GM12878 (cell line): ENCODE data around the gene HES2. TPM values are rescaled to one million over a fixed set of nuclear protein-coding genes. Genes with fewer than 3 reads are reported as not detected.

Experiments
- ASH2L ChIP-seq: fragments of 300-600, 200-600 bp; sonication (generic); IDR thresholded peaks from 2 replicates; pipeline ENCODE4 v1.6.1; 2017; ENCODE audit warnings: low read depth, mild to moderate bottlenecking, borderline replicate concordance
- BCL3 ChIP-seq: IDR thresholded peaks from 2 replicates; pipeline ENCODE4 v1.6.1; 2011; ENCODE audit warnings: borderline replicate concordance, low read depth, mild to moderate bottlenecking, moderate library complexity, low read length; ENCODE audit not compliant: insufficient read depth, poor library complexity, severe bottlenecking
- BMI1 ChIP-seq: fragments of 450-650 bp; IDR thresholded peaks from 2 replicates; pipeline ENCODE4 v1.6.1; 2016; ENCODE audit warnings: mild to moderate bottlenecking, moderate library complexity, borderline replicate concordance
- CBFB ChIP-seq: IDR thresholded peaks from 2 replicates; pipeline ENCODE4 v1.6.1; 2016; ENCODE audit warnings: antibody characterized with exemption, low read depth
- CREM ChIP-seq: IDR thresholded peaks from 2 replicates; pipeline ENCODE4 v1.6.1; 2014; ENCODE audit warnings: antibody characterized with exemption, low read depth
- CTCF ChIP-seq, 3 experiments: IDR thresholded peaks in 2 of 3; conservative IDR thresholded peaks in 1 of 3; 2 replicates each; pipeline ENCODE4 v1.5.1; 2011; ENCODE audit warnings: low read depth in 3 of 3, low read length in 3 of 3, mild to moderate bottlenecking in 3 of 3, control low read depth in 2 of 3, moderate library complexity in 2 of 3, inconsistent platforms in 1 of 3, mixed read lengths in 1 of 3; ENCODE audit not compliant: control insufficient read depth in 2 of 3, insufficient read depth in 1 of 3; ENCODE audit errors: extremely low read depth in 1 of 3
- DPF2 ChIP-seq: fragments of 450-650 bp; IDR thresholded peaks from 2 replicates; pipeline ENCODE4 v1.6.1; 2017; ENCODE audit warnings: mild to moderate bottlenecking
- HDGF ChIP-seq: fragments of 450-650 bp; IDR thresholded peaks from 2 replicates; pipeline ENCODE4 v1.6.1; 2016; ENCODE audit warnings: antibody characterized with exemption
- JUND ChIP-seq: IDR thresholded peaks from 2 replicates; pipeline ENCODE4 v1.6.1; 2012; ENCODE audit warnings: low read depth, mild to moderate bottlenecking, low read length, improper control_type of control experiment, moderate library complexity
- NFIC ChIP-seq: IDR thresholded peaks from 2 replicates; pipeline ENCODE4 v1.6.1; 2012; ENCODE audit warnings: low read depth, mild to moderate bottlenecking, inconsistent platforms, low read length, moderate library complexity
- NKRF ChIP-seq: fragments of 450-650 bp; conservative IDR thresholded peaks from 2 replicates; pipeline ENCODE4 v1.6.1; 2017; ENCODE audit warnings: mild to moderate bottlenecking, moderate library complexity
- PML ChIP-seq: IDR thresholded peaks from 2 replicates; pipeline ENCODE4 v1.6.1; 2012; ENCODE audit warnings: low read length, inconsistent platforms
- POU2F2 ChIP-seq: IDR thresholded peaks from 3 replicates; pipeline ENCODE4 v1.6.1; 2011; ENCODE audit warnings: low read depth, mild to moderate bottlenecking, low read length, borderline replicate concordance
- SREBF1 ChIP-seq: IDR thresholded peaks from 2 replicates; pipeline ENCODE4 v1.6.1; 2012; ENCODE audit warnings: mild to moderate bottlenecking, low read length
- STAT1 ChIP-seq: fragments of 450-650 bp; conservative IDR thresholded peaks from 2 replicates; pipeline ENCODE4 v1.6.1; 2014; ENCODE audit warnings: antibody characterized with exemption, mild to moderate bottlenecking
- YBX1 ChIP-seq: fragments of 450-650 bp; IDR thresholded peaks from 2 replicates; pipeline ENCODE4 v1.6.1; 2016; ENCODE audit warnings: antibody characterized with exemption
- ZBTB11 ChIP-seq: fragments of 450-650 bp; formaldehyde crosslinking; IDR thresholded peaks from 2 replicates; pipeline ENCODE4 v1.5.0; 2022; ENCODE audit warnings: mild to moderate bottlenecking, missing genetic modification characterization
- ZNF687 ChIP-seq: fragments of 450-650 bp; IDR thresholded peaks from 2 replicates; pipeline ENCODE4 v1.6.1; 2017; ENCODE audit warnings: mild to moderate bottlenecking, moderate library complexity
- polyA plus RNA-seq, 11 experiments: library from polyadenylated mRNA; depleted of rRNA in 4 of 11; unstranded in 6 of 11; stranded (reverse) in 5 of 11; fragments of >200 nt; fragmentation: Nextera tagmentation in 4 of 11; fragmentation: Illumina TruSeq in 1 of 11; extraction: Ambion mirVana in 4 of 11; extraction: Trizol in 1 of 11; gene quantifications; 1 replicate in 1 of 11; 2 replicates in 10 of 11; pipeline versions ENCODE4 v1.2.1 to v1.2.3, GENCODE V29; 2011 to 2016; ENCODE audit warnings: inconsistent platforms in 2 of 11, missing spikeins in 2 of 11, low read depth in 1 of 11
- total RNA-seq, 4 experiments: library from RNA; depleted of rRNA in 3 of 4; stranded (reverse); fragments of >200 nt in 3 of 4; fragmentation: Illumina TruSeq in 1 of 4; extraction: Trizol in 1 of 4; gene quantifications; 2 replicates each; pipeline versions ENCODE4 v1.2.1 to v1.2.3, GENCODE V29; 2013 to 2021

HES2 gene
- total and polyA plus RNA-seq, 10 of the 15 experiments (the other 5 are each of a cell fraction or from before 2014, with no cell fraction given) = 0.13 to 2.0 (median 0.26) TPM

GRCh38 chr1:6414443-6414844, 5.3 kb downstream of the HES2 start (continued):
- no peak for TF ChIP-seq ZNF687
- TF ChIP-seq CTCF (IDR thresholded peaks at IDR 0.05 in 2 of 3, conservative IDR thresholded peaks at IDR 0.05 in 1 of 3; ENCODE audit: control insufficient read depth in 2 of 3, extremely low read depth in 1 of 3, insufficient read depth in 1 of 3, low read depth in 3 of 3, low read length in 3 of 3) = peak; percentile 58 to 68 (median 68)
- peak; percentile 59; the same call in 1 of the 2 replicates for TF ChIP-seq DPF2
- TF ChIP-seq YBX1 = no peak
- no peak for TF ChIP-seq STAT1
- TF ChIP-seq NKRF = no peak
- TF ChIP-seq PML = no peak
- TF ChIP-seq BMI1 = no peak
- TF ChIP-seq SREBF1 = no peak
- no peak for TF ChIP-seq BCL3
- peak; percentile 56; the same call in 1 of the 2 replicates for TF ChIP-seq CREM
- TF ChIP-seq HDGF = no peak
- TF ChIP-seq NFIC = peak; percentile 62; the same call in 1 of the 2 replicates
- no peak for TF ChIP-seq ASH2L
- no peak; the same call in 1 of the 2 replicates for TF ChIP-seq CBFB
- peak; percentile 49; the same call in 1 of the 3 replicates for TF ChIP-seq POU2F2
- no peak for TF ChIP-seq ZBTB11
- TF ChIP-seq JUND = no peak
